ENCODE results near the gene TGFBR2. TPM values are rescaled to one million over a fixed set of nuclear protein-coding genes. Genes with fewer than 3 reads are reported as not detected.

The TGFBR2 gene
- total RNA-seq, 2 donors from 2014 or later: 6.0 to 9.6 TPM

- H3K4me1 ChIP-seq (ENCODE audit: control insufficient read depth, insufficient read depth, low read length): no peaks in the 10 kb centered on the region
- TF ChIP-seq CTCF (conservative IDR thresholded peaks at IDR 0.05): no peak
These were observed 123.5 kb downstream of the TGFBR2 start for GRCh38 chr3:30729936-30730335.

GRCh38 chr3:30730967-30731366, 124.6 kb downstream of the TGFBR2 start:
- no peak for DNase-seq
- H3K9ac ChIP-seq (ENCODE audit: extremely low read depth, low read length, poor library complexity, severe bottlenecking): no peak overlapping the region
- no peaks in the 10 kb centered on the region for H3K27me3 ChIP-seq (ENCODE audit: control insufficient read depth, insufficient read depth, low read length, poor library complexity, severe bottlenecking)
- H3K4me1 Mint-ChIP-seq: no peaks in the 10 kb centered on the region
- no peak overlapping the region for H3K27ac ChIP-seq (ENCODE audit: low read depth, low read length)
- H3K4me1 ChIP-seq (ENCODE audit: control insufficient read depth, insufficient read depth, low read length): no peaks in the 10 kb centered on the region
- no peaks in the 10 kb centered on the region for H3K36me3 Mint-ChIP-seq (ENCODE audit: low read depth)
- no peaks in the 10 kb centered on the region for H3K9me3 ChIP-seq (ENCODE audit: control insufficient read depth, low read length)
- no peaks in the 10 kb centered on the region for H3K36me3 ChIP-seq (ENCODE audit: control insufficient read depth, insufficient read depth, low read length)
- 92 to 93% methylated on average over 3 of the region's 3 CpGs for WGBS, 2 experiments (ENCODE audit: insufficient coverage in 1 of 2, insufficient read length in 1 of 2)
- no peak overlapping the region for H3K4me3 Mint-ChIP-seq
- no peak overlapping the region for H3K27ac Mint-ChIP-seq
- H3K27me3 Mint-ChIP-seq (ENCODE audit: insufficient read depth): no peaks in the 10 kb centered on the region
- peaks cover 3% of the 10 kb centered on the region for H3K9me3 Mint-ChIP-seq
- H3K4me3 ChIP-seq (ENCODE audit: low read length): no peak overlapping the region
- TF ChIP-seq CTCF (conservative IDR thresholded peaks at IDR 0.05): no peak

More at GRCh38 chr3:30729936-30730335, 123.5 kb downstream of the TGFBR2 start:
- Histone ChIP-seq H3K4me3 (ENCODE audit: low read length) (no peak overlapping the region), H3K9me3 (ENCODE audit: control insufficient read depth, low read length) (no peaks in the 10 kb centered on the region), H3K9ac (ENCODE audit: extremely low read depth, low read length, poor library complexity, severe bottlenecking) (no peak overlapping the region), H3K36me3 (ENCODE audit: control insufficient read depth, insufficient read depth, low read length) (no peaks in the 10 kb centered on the region), H3K27me3 (ENCODE audit: control insufficient read depth, insufficient read depth, low read length, poor library complexity, severe bottlenecking) (no peaks in the 10 kb centered on the region), H3K27ac (ENCODE audit: low read depth, low read length) (no peak overlapping the region)
- H3K27me3 Mint-ChIP-seq (ENCODE audit: insufficient read depth): no peaks in the 10 kb centered on the region
- H3K4me3 Mint-ChIP-seq: no peak overlapping the region
- no peaks in the 10 kb centered on the region for H3K4me1 Mint-ChIP-seq
- H3K27ac Mint-ChIP-seq: no peak overlapping the region
- DNase-seq: no peak
- H3K9me3 Mint-ChIP-seq: no peaks in the 10 kb centered on the region
- H3K36me3 Mint-ChIP-seq (ENCODE audit: low read depth): no peaks in the 10 kb centered on the region

- Histone ChIP-seq H3K4me1 (ENCODE audit: control insufficient read depth, insufficient read depth, low read length) (no peaks in the 10 kb centered on the region), H3K36me3 (ENCODE audit: control insufficient read depth, insufficient read depth, low read length) (no peaks in the 10 kb centered on the region), H3K9me3 (ENCODE audit: control insufficient read depth, low read length) (no peaks in the 10 kb centered on the region), H3K27ac (ENCODE audit: low read depth, low read length) (no peak overlapping the region), H3K9ac (ENCODE audit: extremely low read depth, low read length, poor library complexity, severe bottlenecking) (no peak overlapping the region), H3K4me3 (ENCODE audit: low read length) (no peak overlapping the region), H3K27me3 (ENCODE audit: control insufficient read depth, insufficient read depth, low read length, poor library complexity, severe bottlenecking) (no peaks in the 10 kb centered on the region)
- no peak overlapping the region for H3K27ac Mint-ChIP-seq
- no peak overlapping the region for H3K4me3 Mint-ChIP-seq
- H3K27me3 Mint-ChIP-seq (ENCODE audit: insufficient read depth): no peaks in the 10 kb centered on the region
- no peaks in the 10 kb centered on the region for H3K36me3 Mint-ChIP-seq (ENCODE audit: low read depth)
- peaks cover 3% of the 10 kb centered on the region for H3K9me3 Mint-ChIP-seq
- TF ChIP-seq CTCF (conservative IDR thresholded peaks at IDR 0.05): no peak
- H3K4me1 Mint-ChIP-seq: no peaks in the 10 kb centered on the region
- DNase-seq: no peak
- 100% methylated on average over 1 of the region's 1 CpG; no CpG with 5 or more reads in 1 of the 2 experiments for WGBS, 2 experiments (ENCODE audit: insufficient coverage in 1 of 2, insufficient read length in 1 of 2)
These were observed 126.8 kb downstream of the TGFBR2 start for GRCh38 chr3:30733209-30733608.

All from endodermal cell (in vitro differentiated cells).